IPS DF 6.9 (cell line): ENCODE data around the gene CD300LG.

Source experiments
- DNase-seq: peaks from one replicate; pipeline ENCODE4 v3.0.0-alpha.2; 2013; ENCODE audit warnings: low read depth, low spot score
- H3K27ac ChIP-seq: one replicate; pipeline ENCODE4 v1.5.1; 2013; ENCODE audit warnings: low read length, control low read depth
- H3K27me3 ChIP-seq: 2 replicates; pipeline ENCODE4 v1.6.1; 2013; ENCODE audit warnings: mild to moderate bottlenecking, low read length; ENCODE audit not compliant: control insufficient read depth, insufficient read depth
- H3K36me3 ChIP-seq: 2 replicates; pipeline ENCODE4 v1.6.1; 2013; ENCODE audit warnings: low read length; ENCODE audit not compliant: control insufficient read depth, insufficient read depth
- H3K4me1 ChIP-seq: 2 replicates; pipeline ENCODE4 v1.6.1; 2013; ENCODE audit warnings: low read length; ENCODE audit not compliant: control insufficient read depth, insufficient read depth
- H3K4me3 ChIP-seq: 2 replicates; pipeline ENCODE4 v1.5.1; 2013; ENCODE audit warnings: mild to moderate bottlenecking, low read length
- H3K9me3 ChIP-seq: 2 replicates; pipeline ENCODE4 v1.6.1; 2013; ENCODE audit warnings: low read length, inconsistent platforms; ENCODE audit not compliant: control insufficient read depth, insufficient read depth
- WGBS: extraction: QIAGEN DNeasy Blood & Tissue Kit; methylation state at CpG from one replicate; pipeline ENCODE4 v1.1.7; 2013; ENCODE audit warnings: mixed read lengths, missing lambda C conversion rate; ENCODE audit not compliant: insufficient read length, insufficient coverage; 5-methylcytosine and 5-hydroxymethylcytosine counted together

Gene CD300LG

DNA sequence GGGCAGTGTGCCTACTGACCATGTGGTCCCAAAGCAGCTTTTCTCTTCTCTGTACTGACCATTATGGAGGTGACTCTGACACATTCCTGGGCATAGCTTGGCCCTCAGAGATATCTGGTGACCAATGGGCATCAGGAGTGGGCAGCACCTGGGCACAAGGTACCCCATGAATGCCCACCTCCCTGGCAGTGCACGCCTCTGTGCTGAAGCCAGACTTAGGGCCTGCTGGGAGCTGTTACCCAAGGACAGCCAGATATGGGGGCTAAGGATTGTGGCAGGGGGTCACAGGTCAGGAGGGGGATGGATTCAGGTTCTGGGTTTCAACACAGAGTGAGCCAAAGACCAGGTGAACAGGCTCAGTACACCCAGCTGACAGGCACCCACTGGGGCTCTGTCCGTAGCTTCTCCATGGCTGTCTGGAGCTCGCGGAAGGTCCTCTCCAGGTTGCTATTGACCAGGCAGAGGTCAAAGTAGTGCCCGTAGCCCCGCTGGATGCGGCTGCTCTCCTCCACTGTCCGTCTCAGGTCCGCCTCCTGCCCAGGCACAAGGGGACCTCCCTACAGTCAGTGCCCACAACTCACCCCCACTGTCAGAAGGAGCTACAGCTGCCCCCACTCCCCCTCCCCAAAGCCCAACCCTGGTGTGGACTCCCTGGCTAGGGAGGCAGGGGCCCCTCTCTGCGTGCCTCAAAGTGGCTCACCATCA, 30.6 kb downstream of the CD300LG start:
- no peak overlapping the region for H3K27ac ChIP-seq
- H3K4me1 ChIP-seq, result peaks cover 1% of the 10 kb centered on the region; the same call in 1 of the 2 replicates
- no peaks in the 10 kb centered on the region for H3K27me3 ChIP-seq
- WGBS, result no CpG with 5 or more reads among the region's 10 CpGs
- H3K4me3 ChIP-seq, result no peak overlapping the region
- H3K36me3 ChIP-seq, result peaks cover 9% of the 10 kb centered on the region
- DNase-seq, result no peak
- no peaks in the 10 kb centered on the region for H3K9me3 ChIP-seq

DNA sequence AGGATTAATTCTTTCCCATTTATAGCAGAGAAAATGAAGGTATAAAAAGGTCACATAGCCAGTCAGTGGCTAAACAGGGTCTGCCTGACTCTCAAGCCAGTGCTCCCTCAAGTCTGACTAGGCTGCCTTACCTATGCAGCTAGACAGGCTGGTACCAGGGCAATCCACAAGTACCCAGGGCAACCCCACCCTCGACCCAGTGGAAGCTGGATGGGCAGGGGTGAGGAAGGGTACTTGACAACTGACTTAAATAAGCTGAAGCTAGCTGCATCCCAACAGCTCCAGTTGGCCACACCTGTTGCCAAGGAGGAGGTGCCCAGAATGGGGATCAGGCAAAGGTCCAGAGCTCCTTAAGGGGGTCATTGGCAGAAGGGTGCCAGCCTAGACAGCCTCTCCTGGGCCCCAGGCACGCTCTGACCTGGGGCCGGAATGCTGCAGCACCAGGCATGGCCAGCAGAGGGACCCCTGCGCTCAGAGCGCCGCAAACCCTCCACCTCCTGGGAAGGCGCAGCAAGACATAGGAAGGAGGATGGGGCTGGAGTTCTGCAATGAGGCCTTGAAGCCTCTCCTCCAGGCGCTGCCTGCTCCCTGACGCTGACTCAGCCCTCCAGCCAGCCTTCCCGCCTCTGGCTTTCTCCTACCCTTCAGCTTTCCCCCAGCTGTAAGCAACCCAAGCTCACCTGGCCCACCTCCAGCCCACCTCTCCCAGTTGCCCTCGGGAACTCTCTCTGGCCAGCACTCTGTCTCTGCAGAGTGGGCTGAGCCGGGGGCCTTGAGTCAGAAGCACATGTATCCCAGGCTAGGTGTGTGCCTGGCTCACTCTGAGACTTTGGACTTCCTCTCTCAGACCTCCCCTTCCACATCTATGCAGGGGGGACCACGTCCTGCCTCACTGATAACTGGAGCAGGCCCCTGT, 31.5 kb downstream of the CD300LG start:
- no CpG with 5 or more reads among the region's 13 CpGs for WGBS
- no peak overlapping the region for H3K4me3 ChIP-seq
- H3K36me3 ChIP-seq, result peaks cover 9% of the 10 kb centered on the region
- peaks cover 1% of the 10 kb centered on the region; the same call in 1 of the 2 replicates for H3K4me1 ChIP-seq
- DNase-seq, result peak; percentile 72
- H3K27ac ChIP-seq, result no peak overlapping the region
- H3K27me3 ChIP-seq, result no peaks in the 10 kb centered on the region
- no peaks in the 10 kb centered on the region for H3K9me3 ChIP-seq

DNA sequence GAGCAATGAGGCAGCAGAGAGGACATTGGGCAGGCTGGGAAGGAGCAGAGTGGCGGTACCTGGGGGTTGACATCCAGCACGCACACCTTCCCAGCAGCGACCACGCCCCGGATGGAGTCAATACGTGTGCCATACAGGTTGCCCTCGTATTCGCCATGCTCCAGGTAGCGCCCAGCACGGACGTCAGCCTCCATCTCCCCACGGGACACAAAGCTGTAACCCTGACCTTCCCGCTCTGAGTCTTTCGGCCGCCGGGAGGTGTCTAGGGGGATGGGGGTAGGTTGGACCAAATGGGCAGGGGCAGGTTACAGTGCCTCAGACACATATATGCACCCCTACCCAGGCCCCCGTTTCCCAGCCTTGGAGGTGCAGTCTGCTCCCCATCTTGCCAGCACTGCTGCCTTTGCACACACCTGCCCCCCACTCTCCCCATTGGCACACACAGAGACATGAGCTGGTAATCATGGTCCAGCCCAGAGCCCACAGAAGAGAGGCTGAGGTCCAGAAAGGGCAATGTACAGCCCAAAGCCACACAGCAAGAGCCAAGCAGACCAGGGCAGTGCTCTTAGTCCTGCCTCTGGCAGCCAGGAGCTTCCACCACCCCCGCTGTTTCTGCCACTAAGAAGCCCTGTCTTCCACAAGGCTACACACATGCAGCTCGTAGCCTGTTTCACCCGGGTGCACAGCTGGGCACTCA, 32.9 kb downstream of the CD300LG start:
- no peaks in the 10 kb centered on the region for H3K27me3 ChIP-seq
- H3K27ac ChIP-seq, result no peak overlapping the region
- peaks cover 9% of the 10 kb centered on the region for H3K36me3 ChIP-seq
- H3K4me1 ChIP-seq, result peaks cover 1% of the 10 kb centered on the region; the same call in 1 of the 2 replicates
- no peak overlapping the region for H3K4me3 ChIP-seq
- no peaks in the 10 kb centered on the region for H3K9me3 ChIP-seq
- no peak for DNase-seq
- no CpG with 5 or more reads among the region's 20 CpGs for WGBS

DNA sequence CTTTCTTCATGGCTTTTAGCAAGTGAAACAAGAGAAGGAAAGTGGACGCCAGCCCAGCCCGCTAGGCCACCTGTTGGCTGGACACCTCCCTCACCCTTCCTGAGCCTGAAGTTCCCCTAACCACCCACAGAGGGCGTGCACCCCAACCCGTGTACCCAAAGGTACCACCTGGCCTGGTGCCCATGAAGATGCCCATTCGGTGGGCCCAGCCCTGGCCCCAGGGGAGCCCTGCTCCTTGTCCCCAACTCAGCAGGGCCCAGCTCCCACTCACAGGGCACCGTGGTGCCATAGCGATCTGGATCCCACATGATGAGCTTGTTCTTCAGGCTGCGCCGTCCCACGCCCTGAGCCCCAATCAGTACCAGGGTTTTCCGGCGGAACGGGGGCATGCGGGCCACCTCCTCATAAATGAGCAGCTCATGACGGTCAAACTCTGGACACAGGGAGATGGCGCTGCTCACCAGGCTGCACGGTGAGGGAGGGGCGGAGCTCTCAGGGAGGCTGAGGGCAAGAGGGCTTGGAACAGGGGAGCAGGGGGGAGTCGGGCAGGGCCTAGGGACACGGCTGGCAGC, 33.5 kb downstream of the CD300LG start:
- WGBS, result no CpG with 5 or more reads among the region's 20 CpGs
- Histone ChIP-seq H3K27me3 (no peaks in the 10 kb centered on the region), H3K4me3 (no peak overlapping the region), H3K9me3 (no peaks in the 10 kb centered on the region), H3K27ac (no peak overlapping the region), H3K36me3 (peaks cover 9% of the 10 kb centered on the region), H3K4me1 (peaks cover 1% of the 10 kb centered on the region; the same call in 1 of the 2 replicates)
- no peak for DNase-seq

DNA sequence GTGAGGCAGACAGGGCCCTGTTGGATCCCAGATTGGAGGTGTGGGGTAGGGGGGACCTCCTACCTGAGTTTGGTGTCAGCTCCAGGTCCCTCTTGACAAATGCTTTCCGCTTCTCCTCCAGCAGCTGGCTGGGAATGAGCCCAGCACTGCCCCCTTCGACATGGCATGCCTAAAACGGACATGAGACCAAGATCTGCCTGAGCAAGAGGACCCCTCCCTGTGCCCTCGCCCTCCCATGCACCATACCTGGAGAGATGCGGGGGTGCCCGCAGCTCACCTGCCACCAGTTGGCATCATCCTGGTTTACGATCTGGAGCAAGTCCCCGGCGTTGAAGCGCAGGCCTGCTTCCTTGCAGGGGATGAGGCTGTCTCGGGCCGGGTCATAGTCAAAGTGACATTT, 34.2 kb downstream of the CD300LG start:
- no peak for DNase-seq
- H3K36me3 ChIP-seq, result peaks cover 9% of the 10 kb centered on the region
- H3K9me3 ChIP-seq, result no peaks in the 10 kb centered on the region
- no peak overlapping the region for H3K4me3 ChIP-seq
- H3K27ac ChIP-seq, result no peak overlapping the region
- H3K27me3 ChIP-seq, result no peaks in the 10 kb centered on the region
- WGBS, result no CpG with 5 or more reads among the region's 12 CpGs
- H3K4me1 ChIP-seq, result peaks cover 1% of the 10 kb centered on the region; the same call in 1 of the 2 replicates

DNA sequence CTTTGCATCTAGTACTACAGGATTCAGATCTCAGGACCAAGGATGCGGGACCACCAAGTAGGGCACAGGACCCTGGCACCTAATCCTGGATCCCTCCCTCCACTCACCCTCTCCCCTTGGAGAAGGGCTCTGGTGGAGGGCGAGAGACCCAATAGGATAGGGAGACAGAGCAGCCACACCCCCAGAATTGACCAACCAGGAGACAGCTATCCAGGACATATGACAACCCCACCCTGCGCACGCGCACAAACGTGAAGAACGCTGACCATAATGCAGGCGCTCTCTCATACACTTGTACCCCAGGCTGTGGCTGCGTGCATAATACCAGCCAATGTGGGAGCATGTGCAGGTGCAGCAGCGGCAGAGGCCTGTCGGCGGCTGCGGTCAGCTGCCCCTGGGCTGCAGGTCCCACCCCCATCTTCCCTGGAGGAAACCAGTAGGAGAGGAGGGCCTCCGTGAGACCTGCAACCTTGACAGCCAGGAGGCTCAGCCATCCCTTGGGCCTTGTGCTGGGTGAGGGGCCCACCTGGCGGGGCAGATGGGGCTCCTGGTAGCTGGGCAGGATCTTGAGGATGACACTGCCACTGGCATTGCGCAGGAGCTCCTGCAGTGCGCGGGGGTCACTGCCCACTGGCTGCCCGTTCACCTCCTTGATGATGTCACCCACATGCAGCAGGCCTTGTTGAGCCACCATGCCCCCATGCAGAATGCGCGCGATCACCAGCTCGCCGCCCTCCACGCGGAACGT, 35.0 kb downstream of the CD300LG start:
- no CpG with 5 or more reads among the region's 27 CpGs for WGBS
- no peak overlapping the region for H3K4me3 ChIP-seq
- no peak for DNase-seq
- no peak overlapping the region for H3K27ac ChIP-seq
- no peaks in the 10 kb centered on the region for H3K9me3 ChIP-seq
- H3K27me3 ChIP-seq, result no peaks in the 10 kb centered on the region
- H3K4me1 ChIP-seq, result peaks cover 1% of the 10 kb centered on the region; the same call in 1 of the 2 replicates
- H3K36me3 ChIP-seq, result peaks cover 7% of the 10 kb centered on the region

DNA sequence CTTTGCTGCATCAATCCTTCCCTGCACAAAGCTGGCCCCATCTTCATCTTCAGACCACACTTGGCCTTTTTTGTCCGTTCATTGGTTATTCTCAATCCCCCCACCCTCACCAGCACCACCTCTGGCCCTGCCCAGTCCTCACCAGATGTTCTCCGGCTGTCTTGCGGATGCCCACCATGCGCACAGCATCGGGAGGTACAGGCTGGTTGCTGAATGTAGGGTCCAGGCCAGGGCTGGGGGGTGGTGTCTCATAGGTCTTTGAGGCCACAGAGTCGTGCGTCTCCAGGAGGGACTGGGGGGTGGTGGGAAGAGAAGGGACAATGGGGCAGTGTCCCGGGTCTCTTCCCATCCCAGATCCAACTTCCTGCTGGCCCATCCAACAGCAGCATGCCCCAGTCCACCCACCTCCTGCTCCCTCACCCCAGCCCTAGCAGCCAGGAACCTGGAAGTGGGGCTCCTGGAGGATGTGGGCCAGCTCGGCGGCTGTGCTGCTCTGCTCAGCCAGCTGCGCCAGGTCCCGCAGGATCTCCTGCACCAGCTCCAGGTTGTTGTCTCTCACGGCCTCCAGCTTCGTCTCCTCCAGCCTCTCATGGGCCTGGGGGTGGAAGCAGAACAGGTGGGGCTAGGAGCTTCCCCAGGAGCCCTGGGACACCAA, 35.9 kb downstream of the CD300LG start:
- peaks cover 1% of the 10 kb centered on the region; the same call in 1 of the 2 replicates for H3K4me1 ChIP-seq
- H3K9me3 ChIP-seq, result no peaks in the 10 kb centered on the region
- H3K27ac ChIP-seq, result no peak overlapping the region
- peaks cover 5% of the 10 kb centered on the region for H3K36me3 ChIP-seq
- H3K4me3 ChIP-seq, result no peak overlapping the region
- no peaks in the 10 kb centered on the region for H3K27me3 ChIP-seq
- DNase-seq, result no peak
- no CpG with 5 or more reads among the region's 14 CpGs for WGBS

DNA sequence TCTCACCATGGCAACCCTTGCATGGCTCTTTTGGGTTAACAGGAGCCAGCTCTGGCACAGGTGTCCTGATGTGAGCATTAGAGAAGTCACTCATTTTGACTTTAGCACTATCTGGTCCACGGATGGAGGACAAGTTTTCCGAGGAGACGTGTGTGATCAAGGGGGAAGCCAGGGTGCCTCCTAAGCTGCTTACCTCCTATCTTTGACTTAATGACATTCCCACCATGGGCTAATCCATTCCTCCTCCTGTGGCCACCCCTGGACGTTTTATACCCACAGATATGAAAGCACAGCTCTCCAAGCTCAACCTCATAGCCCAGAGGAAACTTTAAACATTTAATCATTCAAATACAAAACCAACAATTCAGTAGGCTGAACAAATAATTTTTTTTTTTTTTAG, 41.6 kb downstream of the CD300LG start:
- Histone ChIP-seq H3K4me1 (peaks cover 5% of the 10 kb centered on the region; the same call in 1 of the 2 replicates), H3K4me3 (no peak overlapping the region), H3K27ac (no peak overlapping the region), H3K9me3 (no peaks in the 10 kb centered on the region), H3K27me3 (no peaks in the 10 kb centered on the region), H3K36me3 (no peaks in the 10 kb centered on the region)
- WGBS, result no CpG with 5 or more reads among the region's 4 CpGs
- no peak for DNase-seq

DNA sequence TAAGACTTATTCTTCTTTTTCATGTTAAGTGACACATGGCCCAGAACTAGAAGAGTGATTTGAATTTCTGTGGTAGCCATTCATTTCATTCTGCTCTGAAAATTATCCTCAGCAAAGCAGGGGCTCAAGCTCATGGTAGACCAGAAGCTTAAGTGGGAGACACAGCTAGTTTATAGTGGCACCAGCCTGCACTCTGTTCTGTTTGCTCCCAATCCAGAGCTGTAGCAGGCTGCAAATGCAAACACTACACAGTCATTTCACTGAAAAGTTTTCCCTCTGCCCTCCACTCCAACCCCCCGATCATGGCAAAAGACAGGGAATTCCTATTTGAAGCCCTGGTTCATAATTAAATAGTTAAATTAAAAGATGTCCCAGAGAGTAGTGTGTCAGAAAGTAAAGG, 43.3 kb downstream of the CD300LG start:
- no peak for DNase-seq
- no CpG with 5 or more reads among the region's 1 CpG for WGBS
- Histone ChIP-seq H3K4me3 (no peak overlapping the region), H3K9me3 (no peaks in the 10 kb centered on the region), H3K27ac (no peak overlapping the region), H3K36me3 (no peaks in the 10 kb centered on the region), H3K4me1 (peaks cover 5% of the 10 kb centered on the region; the same call in 1 of the 2 replicates), H3K27me3 (no peaks in the 10 kb centered on the region)
